HUDEP-2 (cell line): ENCODE results near the gene SRCIN1.

Experiments used
- DNase-seq, 76 experiments: peaks; one replicate each; lab custom pipeline; 2025; ENCODE audit not compliant: unreplicated experiment in 76 of 76; lab: John Stamatoyannopoulos, UW

The SRCIN1 gene

GRCh38 chr17:38564869-38565268 is 40.9 kb downstream of the SRCIN1 start:
- DNase-seq = peak in 3 of 76 experiments; percentile 14 to 23 (median 23)

GRCh38 chr17:38564254-38564837 is 41.4 kb downstream of the SRCIN1 start:
- no peak for DNase-seq

GRCh38 chr17:38563362-38564253 is 42.1 kb downstream of the SRCIN1 start:
- DNase-seq = no peak

GRCh38 chr17:38562903-38563302 is 42.8 kb downstream of the SRCIN1 start:
- DNase-seq = no peak

GRCh38 chr17:38562215-38562569 is 43.6 kb downstream of the SRCIN1 start:
- no peak for DNase-seq

- no peak for DNase-seq
These were observed 44.1 kb downstream of the SRCIN1 start for GRCh38 chr17:38561416-38562214.

- DNase-seq = peak in 6 of 76 experiments; percentile 2 to 13 (median 6)
These were observed 45.0 kb downstream of the SRCIN1 start for GRCh38 chr17:38560503-38561318.

GRCh38 chr17:38559880-38560230 is 45.9 kb downstream of the SRCIN1 start:
- DNase-seq = no peak

GRCh38 chr17:38559051-38559879 is 46.5 kb downstream of the SRCIN1 start:
- DNase-seq = peak in 59 of 76 experiments; percentile 4 to 76 (median 48)

GRCh38 chr17:38558728-38559050 is 47.1 kb downstream of the SRCIN1 start:
- DNase-seq = no peak

- peak in 72 of 76 experiments; percentile 28 to 90 (median 74) for DNase-seq
These were observed 47.7 kb downstream of the SRCIN1 start for GRCh38 chr17:38557836-38558727.

- no peak for DNase-seq
These were observed 48.4 kb downstream of the SRCIN1 start for GRCh38 chr17:38557396-38557795.

GRCh38 chr17:38556239-38556638 is 49.5 kb downstream of the SRCIN1 start:
- no peak for DNase-seq

GRCh38 chr17:38554430-38555350 is 51.1 kb downstream of the SRCIN1 start:
- no peak for DNase-seq

GRCh38 chr17:38552343-38552742 is 53.4 kb downstream of the SRCIN1 start:
- DNase-seq = no peak

GRCh38 chr17:38551121-38551520 is 54.6 kb downstream of the SRCIN1 start:
- DNase-seq = no peak

GRCh38 chr17:38550661-38551060 is 55.1 kb downstream of the SRCIN1 start:
- peak in 46 of 76 experiments; percentile 3 to 77 (median 28) for DNase-seq

- no peak for DNase-seq
These were observed 56.5 kb downstream of the SRCIN1 start for GRCh38 chr17:38549285-38549684.
